Measurements from ENCODE around the gene TMEM221. TPM values are rescaled to one million over a fixed set of nuclear protein-coding genes. Genes with fewer than 3 reads are reported as not detected.

TMEM221 gene
- total RNA-seq, 1 donor from 2014 or later, result 6.0 TPM

DNA sequence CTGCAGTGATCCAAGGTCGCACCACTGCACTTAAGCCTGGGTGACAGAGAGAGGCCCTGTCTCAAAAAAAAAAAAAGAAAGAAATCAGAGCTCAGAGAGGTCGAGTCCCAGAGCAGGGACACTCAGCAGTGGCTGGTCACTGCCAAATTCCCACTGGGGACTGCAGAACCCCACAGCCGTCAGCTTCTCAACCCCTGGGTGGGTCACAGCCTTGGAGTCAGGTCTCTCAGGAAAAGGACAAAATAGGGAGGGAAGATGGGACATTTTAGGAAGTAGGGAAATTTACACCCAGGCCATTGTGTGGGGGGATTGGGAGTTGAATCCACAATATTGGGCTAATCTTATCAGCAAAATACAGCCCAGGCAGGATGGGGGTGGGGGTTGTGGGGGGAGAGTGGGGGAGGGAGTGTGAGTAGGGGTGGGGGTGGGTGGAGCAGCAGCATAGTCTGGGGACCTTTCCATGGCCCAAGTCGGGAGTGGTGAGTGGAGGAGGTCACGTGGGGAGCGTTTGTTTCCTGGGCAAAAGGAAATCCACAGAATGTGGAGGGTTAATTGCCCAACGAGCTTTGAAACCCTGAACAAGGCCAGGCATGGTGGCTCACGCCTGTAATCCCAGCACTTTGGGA is 49.5 kb downstream of the TMEM221 start:
- no peak for DNase-seq (ENCODE audit: low spot score in 2 of 2, unreplicated experiment in 2 of 2)
- Mint-ChIP-seq H3K27ac (no peak overlapping the region), H3K27me3 (ENCODE audit: low read depth) (no peaks in the 10 kb centered on the region), H3K4me3 (no peak overlapping the region), H3K9me3 (no peaks in the 10 kb centered on the region), H3K4me1 (peaks cover 5% of the 10 kb centered on the region), H3K36me3 (peaks cover 10% of the 10 kb centered on the region)
- TF ChIP-seq, protein P1, sequence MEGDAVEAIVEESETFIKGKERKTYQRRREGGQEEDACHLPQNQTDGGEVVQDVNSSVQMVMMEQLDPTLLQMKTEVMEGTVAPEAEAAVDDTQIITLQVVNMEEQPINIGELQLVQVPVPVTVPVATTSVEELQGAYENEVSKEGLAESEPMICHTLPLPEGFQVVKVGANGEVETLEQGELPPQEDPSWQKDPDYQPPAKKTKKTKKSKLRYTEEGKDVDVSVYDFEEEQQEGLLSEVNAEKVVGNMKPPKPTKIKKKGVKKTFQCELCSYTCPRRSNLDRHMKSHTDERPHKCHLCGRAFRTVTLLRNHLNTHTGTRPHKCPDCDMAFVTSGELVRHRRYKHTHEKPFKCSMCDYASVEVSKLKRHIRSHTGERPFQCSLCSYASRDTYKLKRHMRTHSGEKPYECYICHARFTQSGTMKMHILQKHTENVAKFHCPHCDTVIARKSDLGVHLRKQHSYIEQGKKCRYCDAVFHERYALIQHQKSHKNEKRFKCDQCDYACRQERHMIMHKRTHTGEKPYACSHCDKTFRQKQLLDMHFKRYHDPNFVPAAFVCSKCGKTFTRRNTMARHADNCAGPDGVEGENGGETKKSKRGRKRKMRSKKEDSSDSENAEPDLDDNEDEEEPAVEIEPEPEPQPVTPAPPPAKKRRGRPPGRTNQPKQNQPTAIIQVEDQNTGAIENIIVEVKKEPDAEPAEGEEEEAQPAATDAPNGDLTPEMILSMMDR (IDR thresholded peaks at IDR 0.05; ENCODE audit: unreplicated experiment), result no peak

DNA sequence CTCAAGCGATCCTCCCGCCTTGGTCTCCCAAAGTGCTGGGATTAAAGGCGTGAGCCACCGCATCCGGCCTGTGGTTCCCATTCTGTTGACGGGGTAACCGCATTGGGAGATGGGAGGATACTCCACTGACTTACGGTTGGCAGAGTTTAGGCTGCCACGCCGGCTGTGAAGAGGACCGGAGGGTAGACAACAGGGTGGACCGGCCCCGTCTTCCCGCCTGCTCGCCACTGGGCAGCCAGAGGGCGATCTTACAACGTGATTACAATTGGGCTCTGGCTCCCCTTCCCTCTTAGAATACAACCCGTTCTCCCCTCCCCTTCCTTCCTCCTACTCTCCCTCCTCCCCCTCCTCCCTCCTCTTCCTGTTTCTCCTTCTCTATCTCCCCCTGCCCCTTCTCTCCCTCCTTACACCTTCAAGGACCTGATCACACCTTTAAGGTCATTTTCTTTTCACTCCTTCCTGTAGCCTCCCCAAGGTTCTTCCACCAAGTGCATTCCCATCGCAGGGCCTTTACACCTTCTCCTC is 53.5 kb downstream of the TMEM221 start:
- no peaks in the 10 kb centered on the region for H3K9me3 Mint-ChIP-seq
- no peak for DNase-seq (ENCODE audit: low spot score in 2 of 2, unreplicated experiment in 2 of 2)
- peak overlapping the region; percentile 22 for H3K27ac Mint-ChIP-seq
- H3K27me3 Mint-ChIP-seq (ENCODE audit: low read depth), result peaks cover 4% of the 10 kb centered on the region
- peaks cover 13% of the 10 kb centered on the region for H3K4me1 Mint-ChIP-seq
- TF ChIP-seq, protein P1 (IDR thresholded peaks at IDR 0.05; ENCODE audit: unreplicated experiment), result peak; percentile 15
- peaks cover 5% of the 10 kb centered on the region for H3K36me3 Mint-ChIP-seq
- H3K4me3 Mint-ChIP-seq, result no peak overlapping the region

DNA sequence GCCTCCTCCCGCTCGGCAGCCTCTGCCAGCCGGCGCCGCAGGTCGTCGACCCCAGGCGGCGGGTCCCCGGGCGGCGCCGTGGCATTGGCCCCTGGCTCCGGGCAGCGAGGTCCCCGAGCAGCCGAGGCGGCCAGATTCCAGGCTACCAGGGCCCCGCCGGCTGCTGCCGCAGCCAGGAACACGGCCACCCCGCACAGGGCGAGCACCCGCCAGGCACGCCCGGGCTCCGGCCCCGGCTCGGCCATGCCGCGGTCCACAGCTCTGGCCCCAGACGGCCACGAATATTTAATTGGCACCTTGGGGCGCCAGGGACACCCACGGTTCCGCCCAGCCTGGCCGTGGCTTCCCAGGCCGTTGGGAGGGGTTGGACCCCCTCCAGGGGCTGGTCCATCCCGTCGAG is 54.6 kb downstream of the TMEM221 start, which contains the start of gene CCDC194:
TSS of gene CCDC194 (minus strand) at position 283 of the 400 bp plus-strand sequence. CDS start at position 245, 38 bp downstream.
- Mint-ChIP-seq H3K36me3 (peaks cover 5% of the 10 kb centered on the region), H3K27ac (no peak within 1 kb of the TSS), H3K4me1 (peaks cover 13% of the 10 kb centered on the region), H3K4me3 (no peak within 1 kb of the TSS), H3K27me3 (ENCODE audit: low read depth) (peaks cover 13% of the 10 kb centered on the region), H3K9me3 (peaks cover 4% of the 10 kb centered on the region)
- TF ChIP-seq, protein P1 (IDR thresholded peaks at IDR 0.05; ENCODE audit: unreplicated experiment), result no peak
- DNase-seq (ENCODE audit: low spot score in 2 of 2, unreplicated experiment in 2 of 2), result no peak

DNA sequence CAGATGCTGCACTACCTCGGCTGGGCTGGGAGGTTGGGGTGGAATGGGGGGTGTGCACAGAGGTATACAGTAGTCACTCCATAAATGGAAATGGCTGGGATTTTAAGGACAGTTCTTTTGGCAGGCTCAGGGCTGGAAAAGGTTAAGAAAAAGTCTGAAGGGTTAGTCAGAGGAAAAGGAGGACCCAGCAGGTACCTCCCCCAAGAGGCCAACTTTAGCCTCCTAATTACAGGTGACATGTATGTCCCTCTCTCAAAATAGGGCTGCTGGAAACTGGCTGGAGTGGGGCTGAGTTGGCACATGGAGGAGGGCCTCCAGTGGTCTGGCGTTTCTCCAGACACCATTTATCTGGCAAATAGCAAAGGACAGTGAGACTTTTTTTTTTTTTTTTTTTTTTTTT is 55.5 kb downstream of the TMEM221 start:
- H3K4me3 Mint-ChIP-seq, result no peak overlapping the region
- no peak overlapping the region for H3K27ac Mint-ChIP-seq
- TF ChIP-seq, protein P1 (IDR thresholded peaks at IDR 0.05; ENCODE audit: unreplicated experiment), result no peak
- H3K27me3 Mint-ChIP-seq (ENCODE audit: low read depth), result peaks cover 17% of the 10 kb centered on the region
- peaks cover 5% of the 10 kb centered on the region for H3K36me3 Mint-ChIP-seq
- H3K9me3 Mint-ChIP-seq, result peaks cover 4% of the 10 kb centered on the region
- no peak for DNase-seq (ENCODE audit: low spot score in 2 of 2, unreplicated experiment in 2 of 2)
- peaks cover 13% of the 10 kb centered on the region for H3K4me1 Mint-ChIP-seq

DNA sequence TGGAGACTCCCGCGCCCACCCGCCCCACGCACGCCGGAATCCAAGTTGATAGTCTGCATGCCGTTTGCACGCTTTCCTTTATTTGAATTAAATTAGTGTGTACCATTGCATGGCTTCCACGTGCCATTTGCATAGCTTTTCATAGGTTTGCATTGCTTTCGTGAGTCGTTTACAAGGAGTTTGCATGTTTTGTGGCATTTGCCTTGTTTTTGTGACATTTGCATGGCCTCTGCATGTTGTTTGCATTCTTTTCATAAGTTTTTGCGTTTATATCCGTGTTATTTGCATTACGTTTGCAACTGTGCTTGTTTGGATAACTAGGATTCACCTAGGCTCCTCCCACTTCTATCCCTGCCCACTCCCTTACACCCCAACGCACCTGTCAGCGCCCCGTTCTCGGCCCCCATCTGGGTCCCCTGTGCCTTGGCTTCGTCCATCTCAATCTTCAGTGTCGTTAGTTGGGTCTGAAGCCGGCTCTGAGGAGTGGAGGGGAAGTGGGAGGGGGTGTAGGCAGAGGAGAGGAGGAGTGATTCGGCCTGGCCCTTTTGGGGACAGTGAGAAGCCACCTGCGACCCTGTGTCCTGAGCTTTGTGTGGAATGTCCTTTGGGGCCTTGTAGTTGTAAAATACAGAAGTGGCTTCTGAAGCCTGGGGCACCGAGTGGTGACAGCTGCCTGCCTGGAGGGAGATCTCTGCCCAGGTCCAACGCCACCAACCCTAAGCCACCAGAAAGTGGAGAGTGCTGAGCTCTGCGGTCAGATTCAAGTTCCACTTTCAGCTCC is 56.9 kb downstream of the TMEM221 start:
- Mint-ChIP-seq H3K4me3 (peak overlapping the region; percentile 62), H3K9me3 (peaks cover 4% of the 10 kb centered on the region), H3K36me3 (no peaks in the 10 kb centered on the region), H3K27ac (no peak overlapping the region), H3K4me1 (peaks cover 13% of the 10 kb centered on the region), H3K27me3 (ENCODE audit: low read depth) (peaks cover 17% of the 10 kb centered on the region)
- no peak for DNase-seq (ENCODE audit: low spot score in 2 of 2, unreplicated experiment in 2 of 2)
- TF ChIP-seq, protein P1 (IDR thresholded peaks at IDR 0.05; ENCODE audit: unreplicated experiment), result no peak

Measured in mesothelial cell of epicardium (in vitro differentiated cells).